ENCODE data around the gene ARHGEF10L. TPM values are rescaled to one million over a fixed set of nuclear protein-coding genes. Genes with fewer than 3 reads are reported as not detected.

ARHGEF10L gene
- total RNA-seq, 1 experiment from 2014 or later, result 3.8 TPM

DNA sequence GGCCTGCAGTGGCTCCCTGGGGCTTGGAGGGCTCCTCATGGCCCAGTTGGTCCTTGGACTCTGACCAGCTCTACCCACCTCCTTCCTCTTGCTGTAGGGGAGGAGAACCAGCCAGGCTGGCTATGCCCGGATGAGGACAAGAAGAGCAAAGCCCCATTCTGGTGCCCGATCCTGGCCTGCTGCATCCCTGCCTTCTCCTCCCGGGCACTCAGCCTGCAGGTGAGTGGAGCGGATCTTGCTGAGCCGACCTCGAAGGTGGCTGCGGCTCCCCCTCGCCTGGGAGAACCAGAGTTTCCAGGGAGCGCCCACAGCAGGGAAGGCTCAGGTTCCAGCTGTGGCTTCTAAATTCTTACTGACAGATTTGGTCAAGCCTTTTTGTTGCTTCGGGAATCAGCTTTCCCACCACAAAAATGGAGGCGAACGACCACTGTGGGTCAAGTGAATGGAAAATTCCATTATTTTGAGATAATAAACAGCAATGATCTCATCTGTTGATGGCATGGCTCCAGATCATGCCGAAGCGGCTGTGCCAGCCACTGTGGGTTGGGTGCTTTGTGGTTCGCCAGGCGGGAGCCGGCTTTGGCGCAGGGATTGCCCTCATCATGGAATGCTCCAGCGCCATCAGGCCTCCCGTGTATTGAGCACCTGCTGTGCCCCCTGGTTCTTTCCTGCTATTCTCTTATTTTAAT lies 109.1 kb downstream of the ARHGEF10L start:
- no peak for DNase-seq (ENCODE audit: extremely low read depth, low read depth)

DNA sequence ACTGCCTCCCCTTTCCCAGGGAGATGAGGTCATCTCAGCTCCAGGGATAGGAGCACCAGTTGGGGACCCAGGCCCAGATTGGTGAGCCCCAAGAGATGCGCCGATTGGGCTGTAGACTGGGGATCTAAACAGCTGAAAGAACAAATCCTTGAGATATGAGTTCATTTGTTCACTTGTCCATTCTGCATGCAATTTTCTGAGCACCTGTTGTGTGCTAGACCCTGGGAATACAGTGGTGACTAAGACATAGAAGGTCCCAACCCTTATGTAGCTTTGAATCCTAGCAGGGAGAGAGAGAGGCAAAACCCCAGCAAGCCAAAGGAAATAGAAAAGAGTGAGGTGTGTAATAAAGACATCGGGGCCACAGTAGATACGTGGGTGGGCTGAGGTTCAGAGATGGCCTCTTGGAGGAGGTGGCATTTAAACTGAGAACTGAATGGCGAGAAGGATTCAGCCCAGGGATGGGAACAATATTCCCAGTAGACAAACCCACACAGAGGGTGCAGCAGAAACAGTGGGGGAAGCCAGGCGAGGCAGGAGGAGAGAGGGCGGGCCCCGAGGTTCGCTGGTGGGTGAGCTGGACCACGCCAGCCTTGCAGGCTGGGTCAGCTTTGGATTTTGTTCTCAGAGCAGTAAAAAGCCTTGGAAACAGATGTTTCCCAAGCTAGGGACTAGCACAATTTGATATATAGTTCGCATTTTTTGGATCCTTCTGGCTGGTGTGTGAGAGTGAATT lies 110.0 kb downstream of the ARHGEF10L start:
- no peak for DNase-seq (ENCODE audit: extremely low read depth, low read depth)

DNA sequence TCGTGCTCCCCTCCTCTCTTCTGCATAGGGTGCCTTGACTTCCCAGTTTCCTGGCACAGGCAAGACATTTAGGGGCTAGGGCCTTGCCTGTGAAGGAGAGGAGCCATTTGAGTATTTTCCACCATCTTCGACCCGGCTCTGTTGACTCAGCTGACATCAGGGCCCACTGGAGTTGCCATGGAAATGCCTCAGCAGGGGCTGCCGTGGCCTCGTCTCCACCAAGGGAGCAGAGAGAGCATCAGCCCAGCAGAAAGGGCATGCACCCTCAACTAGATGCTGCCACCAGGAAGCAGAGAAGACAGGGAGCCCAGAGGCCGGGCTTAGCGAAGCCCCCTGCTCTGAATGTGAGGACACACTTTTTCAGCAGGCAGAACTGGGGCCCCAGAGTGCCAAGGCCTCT lies 113.8 kb downstream of the ARHGEF10L start:
- DNase-seq (ENCODE audit: extremely low read depth, low read depth), result no peak

DNA sequence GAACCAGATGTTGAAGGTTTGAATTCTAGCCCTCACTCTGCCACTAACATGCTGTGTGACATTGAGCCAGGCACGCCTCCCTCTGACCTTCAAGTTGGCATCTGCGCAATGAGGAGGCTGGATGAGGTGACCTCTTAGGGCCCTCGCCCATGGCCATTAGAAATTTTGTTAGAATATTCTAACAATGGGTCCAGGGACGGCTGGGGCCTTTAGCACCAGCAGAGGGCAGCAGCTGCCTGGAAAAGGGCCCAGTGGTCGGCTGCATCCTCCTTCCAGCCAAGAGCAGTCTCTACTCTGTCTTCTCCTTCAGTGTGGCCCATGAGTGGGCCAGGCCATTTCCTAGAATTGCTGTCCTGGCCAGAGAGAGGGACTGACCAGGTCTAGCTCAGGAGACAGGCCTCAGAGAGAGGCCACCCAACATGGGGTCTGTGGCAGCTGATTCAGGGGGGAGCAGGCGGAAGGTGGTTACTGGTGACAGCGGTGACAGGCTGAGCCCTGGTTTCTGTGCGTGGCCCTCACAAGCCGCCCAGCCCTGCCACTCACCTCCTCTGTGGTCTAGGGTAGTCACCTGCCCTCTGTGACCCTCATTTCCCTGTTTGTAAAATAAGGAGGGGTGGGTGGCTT lies 114.3 kb downstream of the ARHGEF10L start:
- DNase-seq (ENCODE audit: extremely low read depth, low read depth), result peak; percentile 4

DNA sequence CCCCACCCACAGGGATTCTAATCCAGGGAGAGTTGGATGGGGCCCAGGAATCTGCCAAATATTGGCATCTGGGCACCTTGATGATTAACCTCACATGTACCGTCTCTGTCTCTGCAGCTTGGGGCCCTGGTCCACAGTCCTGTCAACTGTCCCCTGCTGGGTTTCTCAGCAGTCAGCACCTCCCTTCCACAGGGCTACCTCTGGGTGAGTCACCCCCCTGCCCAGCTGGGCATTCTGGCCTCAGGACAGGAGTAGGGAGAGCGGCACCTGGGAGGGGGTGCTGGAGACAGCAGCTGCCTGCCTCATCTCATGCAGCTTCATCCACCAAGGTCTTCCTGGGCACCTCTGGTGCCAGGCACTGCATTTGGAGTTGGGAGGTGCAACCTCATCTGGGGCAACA lies 115.0 kb downstream of the ARHGEF10L start:
- no peak for DNase-seq (ENCODE audit: extremely low read depth, low read depth)

DNA sequence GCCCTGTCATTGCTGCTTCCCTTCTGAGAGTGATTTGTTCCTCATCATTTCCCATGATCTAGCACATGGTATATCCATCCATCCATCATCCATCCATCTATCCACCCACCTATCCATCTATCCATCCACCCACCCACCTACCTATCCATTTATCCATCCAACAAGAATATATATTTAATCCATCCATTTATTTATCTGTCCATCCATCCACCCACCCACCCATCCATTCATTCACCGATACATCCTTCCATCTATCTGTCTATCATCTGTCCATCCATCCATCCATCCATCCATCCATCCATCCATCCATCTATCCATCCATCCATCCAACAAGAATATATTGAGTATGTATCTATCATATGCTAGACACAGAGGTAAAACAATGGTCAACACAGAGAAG lies 115.7 kb downstream of the ARHGEF10L start:
- no peak for DNase-seq (ENCODE audit: extremely low read depth, low read depth)

DNA sequence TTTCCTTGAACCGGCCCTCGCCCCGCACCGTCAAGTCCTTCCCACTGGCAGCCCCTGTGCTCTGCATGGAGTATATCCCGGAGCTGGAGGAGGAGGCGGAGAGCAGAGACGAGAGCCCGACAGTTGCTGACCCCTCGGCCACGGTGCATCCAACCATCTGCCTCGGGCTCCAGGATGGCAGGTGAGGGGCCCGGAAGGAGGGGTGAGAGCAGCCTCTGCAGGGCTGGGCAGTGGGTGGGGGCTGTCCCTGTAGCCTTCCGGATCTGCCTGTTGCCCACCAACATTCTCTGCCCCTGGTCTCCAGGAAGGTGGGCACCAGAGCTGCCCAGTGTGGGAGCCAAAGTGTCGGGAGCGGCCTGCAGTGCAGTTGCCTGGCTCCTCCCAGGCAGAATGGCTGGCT lies 116.4 kb downstream of the ARHGEF10L start:
- no peak for DNase-seq (ENCODE audit: extremely low read depth, low read depth)

DNA sequence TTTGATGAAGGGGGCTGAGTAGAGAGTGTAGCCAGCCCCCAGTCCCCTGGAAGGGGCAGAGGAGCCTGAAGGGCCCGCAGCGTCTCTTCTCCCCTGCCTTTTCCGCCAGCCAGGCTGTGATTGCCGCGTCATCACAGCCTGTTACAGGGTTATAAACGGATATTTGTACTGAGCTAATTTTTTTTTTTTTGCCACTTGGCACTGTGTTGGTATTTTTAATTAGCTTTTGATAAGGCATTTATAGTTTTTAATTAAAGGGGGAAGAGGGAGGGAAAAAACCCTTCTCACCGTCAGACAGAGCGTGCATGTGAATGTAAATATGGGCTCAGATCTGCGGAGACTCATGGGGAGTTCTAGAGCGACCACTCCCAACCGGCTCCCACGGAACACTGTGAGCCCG lies 117.9 kb downstream of the ARHGEF10L start:
- no peak for DNase-seq (ENCODE audit: extremely low read depth, low read depth)

DNA sequence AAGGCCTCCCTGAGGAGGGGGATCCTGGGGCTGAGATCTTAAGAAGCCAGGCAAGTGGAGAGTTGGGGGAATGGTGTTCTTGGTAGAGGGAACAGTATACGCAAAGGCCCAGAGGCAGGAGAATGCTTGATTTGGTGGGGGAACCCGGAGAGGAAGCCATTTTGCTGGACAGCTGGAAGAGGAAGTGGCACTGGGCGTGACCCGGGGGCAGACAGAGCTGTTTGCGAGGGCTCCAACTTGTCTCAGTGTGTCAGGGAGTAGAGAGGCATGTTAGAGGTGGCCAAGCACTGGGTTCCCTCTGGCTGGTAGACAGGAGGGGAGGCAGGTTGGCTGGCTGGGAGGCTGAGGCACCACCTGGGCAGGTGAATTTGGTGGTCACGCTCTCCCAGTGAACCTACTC lies 119.3 kb downstream of the ARHGEF10L start:
- no peak for DNase-seq (ENCODE audit: extremely low read depth, low read depth)

DNA sequence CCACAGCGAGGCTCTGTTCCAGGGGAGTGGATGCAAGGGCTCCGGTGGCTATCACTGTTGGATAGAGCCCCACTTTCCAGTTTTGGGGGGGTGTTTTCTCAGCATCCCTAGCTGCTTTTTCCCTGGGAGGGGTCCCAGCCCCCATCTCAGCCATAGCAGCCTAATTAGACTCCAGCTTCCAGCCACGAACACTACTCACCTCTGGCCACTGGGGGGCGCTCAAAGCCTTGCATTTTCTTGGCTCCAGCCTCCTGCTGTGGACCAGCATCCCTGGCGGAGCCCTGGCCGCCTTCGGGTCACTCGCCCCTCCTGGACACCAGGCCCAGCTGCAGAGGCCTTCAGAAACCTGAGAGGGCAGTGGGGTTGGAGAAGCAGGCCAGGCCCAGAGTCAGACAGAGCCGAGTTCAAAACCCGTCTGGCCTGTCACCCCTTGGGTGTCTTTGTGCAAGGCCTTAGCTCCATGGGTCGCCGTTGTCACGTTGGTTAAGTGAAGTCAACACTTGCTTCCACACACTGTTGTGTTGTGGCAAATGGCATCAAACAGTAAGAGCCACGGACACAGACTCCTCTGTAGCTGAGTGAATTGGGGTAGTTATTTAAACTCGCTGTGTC lies 122.2 kb downstream of the ARHGEF10L start:
- DNase-seq (ENCODE audit: extremely low read depth, low read depth), result peak; percentile 57

DNA sequence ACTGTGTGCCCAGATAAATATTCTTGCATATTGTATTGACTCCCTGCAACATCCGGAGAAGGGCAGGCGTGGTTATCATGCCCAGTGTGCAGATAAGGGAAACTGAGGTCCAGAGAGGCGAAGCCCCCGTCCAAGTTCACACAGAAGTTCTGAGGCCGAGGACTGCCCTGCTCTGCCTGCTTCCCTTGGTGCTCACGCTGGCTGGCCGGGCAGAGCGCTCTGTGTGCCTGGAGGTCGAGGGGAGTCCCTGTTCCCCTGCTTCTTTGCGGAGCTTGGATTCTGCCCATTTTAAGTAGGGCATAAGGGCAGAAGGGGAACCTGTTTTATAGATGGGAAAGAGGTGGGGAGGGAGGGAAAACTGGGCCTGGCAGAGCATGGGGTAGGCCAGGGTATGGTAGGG lies 122.8 kb downstream of the ARHGEF10L start:
- DNase-seq (ENCODE audit: extremely low read depth, low read depth), result no peak

DNA sequence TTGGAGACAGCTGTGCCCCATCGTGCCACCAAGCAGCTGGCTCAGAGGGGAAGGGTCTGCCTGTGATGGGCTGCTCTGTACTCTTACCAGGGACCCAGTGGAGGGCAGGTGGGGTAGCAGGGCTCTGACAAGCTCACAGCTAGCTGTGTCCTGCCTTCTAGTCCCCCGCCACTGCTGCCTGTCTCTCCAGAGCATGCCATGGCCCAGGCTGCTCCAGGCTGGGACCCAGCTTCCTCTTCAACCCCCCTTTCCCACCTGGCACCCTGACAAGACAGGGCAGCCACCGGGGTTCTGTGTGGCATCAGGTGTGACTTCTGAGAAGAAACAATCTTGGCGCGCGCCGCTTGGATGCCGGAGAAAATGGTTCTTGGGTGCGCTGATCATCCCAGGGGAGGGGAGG lies 123.3 kb downstream of the ARHGEF10L start:
- no peak for DNase-seq (ENCODE audit: extremely low read depth, low read depth)

DNA sequence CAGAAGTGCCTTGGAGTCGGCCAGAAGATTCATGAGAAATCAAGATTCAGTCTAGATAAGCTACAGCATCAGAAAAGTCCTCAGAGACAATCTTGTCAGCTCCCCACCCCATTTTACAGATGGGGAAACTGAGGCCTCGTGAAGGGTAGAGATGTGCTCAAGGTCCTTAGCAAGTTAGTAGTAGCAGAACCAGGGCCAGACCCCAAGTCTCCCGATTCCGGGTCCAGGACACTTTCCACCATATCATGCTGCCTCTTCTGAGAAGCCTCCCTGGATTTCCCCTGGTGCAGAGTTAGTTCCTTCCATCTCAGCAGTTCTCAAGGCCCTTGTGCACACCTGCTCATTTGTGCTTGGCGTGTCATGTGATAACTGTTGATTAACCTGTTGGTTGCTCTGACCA lies 124.1 kb downstream of the ARHGEF10L start:
- DNase-seq (ENCODE audit: extremely low read depth, low read depth), result no peak

DNA sequence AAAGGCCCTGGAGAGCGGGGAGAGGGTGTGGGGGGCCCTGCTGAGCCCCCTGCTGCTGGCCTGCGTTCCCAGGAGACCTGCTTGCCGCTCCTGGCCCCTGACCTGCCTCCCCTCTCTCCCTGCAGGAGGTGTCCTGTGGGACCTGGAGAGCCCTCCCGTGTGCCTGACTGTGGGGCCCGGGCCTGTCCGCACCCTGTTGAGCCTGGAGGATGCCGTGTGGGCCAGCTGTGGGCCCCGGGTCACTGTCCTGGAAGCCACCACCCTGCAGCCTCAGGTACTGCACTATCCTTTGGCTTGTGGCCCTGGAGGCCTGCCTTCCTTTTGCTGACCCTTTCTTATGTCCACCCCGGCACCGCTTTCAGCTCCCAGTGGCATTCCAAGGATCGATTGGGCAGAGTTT lies 124.8 kb downstream of the ARHGEF10L start:
- DNase-seq (ENCODE audit: extremely low read depth, low read depth), result no peak

DNA sequence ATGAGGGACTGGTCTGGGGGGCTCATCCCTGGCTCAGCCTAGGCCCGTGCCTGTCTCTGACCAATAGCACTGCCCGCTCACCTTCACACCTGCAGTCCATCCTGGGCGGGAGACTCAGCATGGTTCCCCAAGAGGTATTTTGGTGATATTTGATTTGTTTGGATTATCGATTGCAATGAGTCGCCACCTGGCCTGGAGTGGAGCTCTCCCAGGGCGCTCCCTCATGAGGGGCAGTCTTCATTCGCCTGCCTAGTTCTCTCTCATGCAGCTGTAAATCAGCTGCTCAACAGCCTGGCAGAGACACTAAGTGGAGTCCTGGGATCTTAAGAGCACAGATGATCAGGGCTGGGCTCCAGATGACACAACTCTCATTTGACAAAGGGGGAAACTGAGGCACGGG lies 125.6 kb downstream of the ARHGEF10L start:
- no peak for DNase-seq (ENCODE audit: extremely low read depth, low read depth)

DNA sequence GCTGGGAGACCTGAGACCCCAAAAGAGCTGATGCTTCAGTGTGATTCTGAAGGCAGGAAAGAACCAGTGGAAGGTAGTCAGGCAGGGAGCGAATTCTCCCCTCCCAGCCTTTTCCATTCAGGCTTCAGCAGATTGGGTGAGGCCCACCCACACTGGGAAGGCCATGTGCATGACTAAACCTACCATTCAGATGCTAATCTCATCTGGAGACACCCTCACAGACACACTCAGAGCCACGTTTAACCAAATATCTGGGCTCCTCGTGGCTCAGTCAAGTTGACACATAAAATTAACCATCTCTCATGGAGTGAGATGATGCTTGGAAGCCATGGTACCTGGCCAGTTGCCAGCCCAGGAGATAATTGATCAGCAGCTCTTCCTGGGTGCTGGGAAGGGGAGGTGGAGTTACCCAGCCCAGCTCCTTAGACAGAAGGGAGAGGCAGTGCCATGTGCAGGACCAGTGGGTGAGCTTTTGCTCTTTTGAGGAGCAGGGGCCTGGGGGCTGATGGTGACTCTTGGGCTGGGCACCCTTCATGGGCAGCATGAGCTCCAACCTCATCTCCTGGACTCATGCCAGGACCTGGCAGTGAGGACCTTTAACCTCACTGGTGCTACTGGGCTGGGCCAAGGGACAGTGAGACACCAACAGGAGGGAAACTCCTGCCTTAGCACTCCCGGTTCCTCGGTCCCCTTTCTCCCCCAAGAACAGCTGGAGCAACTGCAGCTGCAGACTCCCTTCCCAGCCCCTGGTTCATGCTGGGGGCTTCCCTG lies 126.6 kb downstream of the ARHGEF10L start:
- DNase-seq (ENCODE audit: extremely low read depth, low read depth), result no peak

DNA sequence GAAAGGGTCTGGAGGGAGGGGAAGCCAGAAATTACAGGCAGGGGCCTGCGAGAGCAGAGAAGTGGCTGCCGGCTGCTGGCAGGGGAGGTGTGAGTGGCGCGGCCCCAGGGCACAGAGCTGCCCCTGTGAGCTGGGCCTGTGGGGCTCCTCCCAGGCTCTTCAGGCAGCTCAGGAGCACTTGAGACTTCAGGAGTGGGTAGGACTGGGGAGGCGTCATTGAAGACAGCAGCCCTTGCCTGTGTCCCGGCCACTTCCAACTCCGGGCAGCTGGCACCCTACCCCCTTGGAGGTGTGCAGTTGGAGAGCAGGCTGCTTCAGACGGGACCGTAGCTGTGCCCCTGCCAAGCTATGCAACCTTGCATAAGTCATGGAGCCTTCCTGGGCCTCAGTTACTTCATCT lies 128.1 kb downstream of the ARHGEF10L start:
- DNase-seq (ENCODE audit: extremely low read depth, low read depth), result no peak

DNA sequence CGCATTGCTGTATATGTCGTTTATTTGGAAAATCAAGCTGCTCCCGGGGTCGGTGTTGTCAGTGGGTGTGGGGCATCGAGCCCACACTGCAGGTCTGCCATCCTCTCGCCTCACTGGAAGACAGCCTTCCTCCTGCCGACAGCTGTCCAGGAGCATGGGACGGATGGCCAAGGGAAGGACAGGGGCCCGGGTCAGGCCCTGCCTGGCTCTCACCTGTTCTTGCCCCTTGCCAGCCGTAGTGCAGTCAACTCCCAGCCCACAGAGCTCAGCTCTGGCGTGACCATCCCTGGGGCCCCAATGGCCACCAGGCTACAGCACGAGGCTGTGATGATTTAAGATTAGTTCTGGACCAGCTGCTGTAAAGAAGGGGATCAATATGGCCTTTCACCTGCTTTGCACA lies 128.7 kb downstream of the ARHGEF10L start:
- no peak for DNase-seq (ENCODE audit: extremely low read depth, low read depth)

DNA sequence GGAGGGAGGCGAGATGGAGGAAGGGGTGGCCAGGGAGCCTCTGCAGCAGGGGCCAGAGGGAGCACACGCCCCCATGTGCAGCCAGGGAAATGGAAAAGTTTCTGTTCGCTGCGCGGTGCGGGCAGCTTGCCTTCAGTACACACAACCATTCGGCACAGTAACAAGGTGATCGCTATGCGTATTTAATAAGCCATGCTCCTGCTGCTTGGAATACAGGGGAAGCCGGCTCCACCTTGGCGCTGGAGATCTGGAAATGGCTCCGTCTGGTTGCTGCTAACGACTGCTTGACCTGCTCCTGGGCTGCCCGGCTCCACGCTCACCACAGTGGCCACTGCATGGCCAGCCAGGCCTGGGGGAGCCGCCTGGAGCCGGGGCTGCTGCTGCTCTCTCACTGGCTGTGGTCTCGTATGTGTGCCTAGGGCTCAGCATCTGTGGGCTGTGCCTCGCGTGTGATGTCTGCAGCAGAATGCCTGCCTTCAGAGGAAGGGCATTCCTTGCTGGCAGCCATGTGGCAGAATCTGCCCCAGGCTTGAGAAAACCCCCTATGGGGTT lies 129.2 kb downstream of the ARHGEF10L start:
- DNase-seq (ENCODE audit: extremely low read depth, low read depth), result no peak

DNA sequence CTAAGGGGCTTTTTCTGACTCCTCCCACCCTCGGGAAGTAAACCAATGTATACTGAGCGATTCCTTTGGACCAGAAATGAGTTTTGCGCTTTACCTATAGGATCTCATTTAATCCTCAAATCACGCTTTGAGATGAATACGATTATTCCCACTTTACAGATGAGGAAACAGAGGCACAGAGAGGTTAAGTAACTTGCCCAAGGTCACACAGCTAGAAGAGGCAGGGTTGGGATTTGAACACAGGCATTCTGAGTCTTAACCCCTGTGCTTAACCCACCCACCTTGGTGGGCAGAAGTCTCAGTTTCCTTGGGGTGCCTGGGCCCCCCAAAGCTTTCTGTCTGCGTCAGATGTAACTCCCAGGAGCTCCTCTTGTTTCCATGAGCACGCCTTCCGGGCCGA lies 129.8 kb downstream of the ARHGEF10L start:
- DNase-seq (ENCODE audit: extremely low read depth, low read depth), result no peak

Data from NCI-H460 (cell line).